OCI-LY3 (cell line): ENCODE data around the gene PRKCE.

Experiments used
- H2AFZ ChIP-seq: fragments of 200-600, 300-600 bp; shearing (Covaris generic); 2 replicates; pipeline ENCODE4 v1.6.0; 2014; ENCODE audit warnings: antibody characterized with exemption, low read depth, low read length
- H3K27ac ChIP-seq: fragments of 200-600, 300-600 bp; sonication (generic); 2 replicates; pipeline ENCODE4 v1.5.1; 2014; ENCODE audit warnings: mild to moderate bottlenecking, low read length, moderate library complexity, mixed read lengths
- H3K27me3 ChIP-seq: fragments of 200-600, 300-600 bp; sonication (generic); 2 replicates; pipeline ENCODE4 v1.6.1; 2014; ENCODE audit warnings: low read depth, low read length, mixed read lengths
- H3K36me3 ChIP-seq: fragments of 200-600, 300-600 bp; sonication (generic); replicated peaks from 2 replicates; pipeline ENCODE3; 2014; ENCODE audit warnings: low read depth, low read length, mixed read lengths
- H3K4me1 ChIP-seq: fragments of 300-600, 200-600 bp; sonication (generic); 2 replicates; pipeline ENCODE4 v1.6.1; 2014; ENCODE audit warnings: low read length, mixed read lengths
- H3K4me2 ChIP-seq: fragments of 200-600, 300-600 bp; sonication (generic); 2 replicates; pipeline ENCODE4 v1.6.1; 2014; ENCODE audit warnings: low read length, mixed read lengths
- H3K4me3 ChIP-seq: fragments of 300-600, 200-600 bp; sonication (generic); 2 replicates; pipeline ENCODE4 v1.5.1; 2014; ENCODE audit warnings: antibody characterized with exemption, mild to moderate bottlenecking, low read length, moderate library complexity
- H3K79me2 ChIP-seq: fragments of 300-600, 200-600 bp; shearing (Covaris generic); 2 replicates; pipeline ENCODE4 v1.6.1; 2014; ENCODE audit warnings: mild to moderate bottlenecking, low read length, mixed read lengths
- H3K9ac ChIP-seq: fragments of 300-600, 200-600 bp; shearing (Covaris generic); 2 replicates; pipeline ENCODE4 v1.6.0; 2014; ENCODE audit warnings: mild to moderate bottlenecking, low read length, moderate library complexity
- H3K9me3 ChIP-seq: fragments of 200-600, 300-600 bp; shearing (Covaris generic); 2 replicates; pipeline ENCODE4 v1.6.1; 2014; ENCODE audit warnings: low read length, mixed read lengths; ENCODE audit not compliant: insufficient read depth
- H4K20me1 ChIP-seq: fragments of 200-600, 300-600 bp; sonication (generic); 2 replicates; pipeline ENCODE4 v1.6.1; 2016; ENCODE audit warnings: low read length, mixed read lengths; ENCODE audit not compliant: insufficient read depth
- EZH2phosphoT487 ChIP-seq: fragments of 200-600 bp; shearing (Covaris generic); IDR thresholded peaks from 2 replicates; pipeline ENCODE4 v1.6.1; 2018; ENCODE audit warnings: antibody characterized with exemption, mixed run types, low read depth
- TF ChIP-seq, protein P1 (sequence below): fragments of 200-600, 300-600 bp; sonication (generic); IDR thresholded peaks from 2 replicates; pipeline ENCODE4 v1.5.1; 2014; ENCODE audit warnings: antibody characterized with exemption, low read length, low read depth

The PRKCE gene

DNA sequence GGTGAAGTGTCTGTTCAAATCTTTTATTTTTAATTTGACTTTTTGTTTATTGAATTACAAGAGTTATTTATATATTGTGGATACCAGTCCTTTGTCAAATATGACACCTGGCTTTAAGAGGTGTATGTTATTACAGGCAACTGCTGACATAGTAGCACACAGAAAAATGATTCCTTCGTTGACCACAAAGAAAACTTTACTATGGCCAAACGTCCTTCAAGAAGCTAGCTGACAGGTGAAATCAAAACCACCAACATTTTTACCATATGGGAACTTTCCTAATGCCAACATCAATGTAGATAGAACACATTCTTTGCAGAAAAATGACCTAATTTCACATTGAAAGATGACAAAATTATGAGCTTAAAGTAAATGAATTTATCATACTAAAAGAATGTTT lies 34.0 kb upstream of the PRKCE start:
- no peak overlapping the region for H2AFZ ChIP-seq
- no peak overlapping the region for H3K9ac ChIP-seq
- H3K36me3 ChIP-seq, result no peaks in the 10 kb centered on the region
- H3K27me3 ChIP-seq, result no peaks in the 10 kb centered on the region
- H3K79me2 ChIP-seq, result no peaks in the 10 kb centered on the region
- no peaks in the 10 kb centered on the region for H3K9me3 ChIP-seq
- H3K27ac ChIP-seq, result no peak overlapping the region
- H3K4me1 ChIP-seq, result no peaks in the 10 kb centered on the region
- H4K20me1 ChIP-seq, result no peaks in the 10 kb centered on the region
- H3K4me3 ChIP-seq, result no peak overlapping the region
- TF ChIP-seq, protein P1, sequence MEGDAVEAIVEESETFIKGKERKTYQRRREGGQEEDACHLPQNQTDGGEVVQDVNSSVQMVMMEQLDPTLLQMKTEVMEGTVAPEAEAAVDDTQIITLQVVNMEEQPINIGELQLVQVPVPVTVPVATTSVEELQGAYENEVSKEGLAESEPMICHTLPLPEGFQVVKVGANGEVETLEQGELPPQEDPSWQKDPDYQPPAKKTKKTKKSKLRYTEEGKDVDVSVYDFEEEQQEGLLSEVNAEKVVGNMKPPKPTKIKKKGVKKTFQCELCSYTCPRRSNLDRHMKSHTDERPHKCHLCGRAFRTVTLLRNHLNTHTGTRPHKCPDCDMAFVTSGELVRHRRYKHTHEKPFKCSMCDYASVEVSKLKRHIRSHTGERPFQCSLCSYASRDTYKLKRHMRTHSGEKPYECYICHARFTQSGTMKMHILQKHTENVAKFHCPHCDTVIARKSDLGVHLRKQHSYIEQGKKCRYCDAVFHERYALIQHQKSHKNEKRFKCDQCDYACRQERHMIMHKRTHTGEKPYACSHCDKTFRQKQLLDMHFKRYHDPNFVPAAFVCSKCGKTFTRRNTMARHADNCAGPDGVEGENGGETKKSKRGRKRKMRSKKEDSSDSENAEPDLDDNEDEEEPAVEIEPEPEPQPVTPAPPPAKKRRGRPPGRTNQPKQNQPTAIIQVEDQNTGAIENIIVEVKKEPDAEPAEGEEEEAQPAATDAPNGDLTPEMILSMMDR, result no peak
- no peak for TF ChIP-seq EZH2phosphoT487
- no peak overlapping the region for H3K4me2 ChIP-seq

DNA sequence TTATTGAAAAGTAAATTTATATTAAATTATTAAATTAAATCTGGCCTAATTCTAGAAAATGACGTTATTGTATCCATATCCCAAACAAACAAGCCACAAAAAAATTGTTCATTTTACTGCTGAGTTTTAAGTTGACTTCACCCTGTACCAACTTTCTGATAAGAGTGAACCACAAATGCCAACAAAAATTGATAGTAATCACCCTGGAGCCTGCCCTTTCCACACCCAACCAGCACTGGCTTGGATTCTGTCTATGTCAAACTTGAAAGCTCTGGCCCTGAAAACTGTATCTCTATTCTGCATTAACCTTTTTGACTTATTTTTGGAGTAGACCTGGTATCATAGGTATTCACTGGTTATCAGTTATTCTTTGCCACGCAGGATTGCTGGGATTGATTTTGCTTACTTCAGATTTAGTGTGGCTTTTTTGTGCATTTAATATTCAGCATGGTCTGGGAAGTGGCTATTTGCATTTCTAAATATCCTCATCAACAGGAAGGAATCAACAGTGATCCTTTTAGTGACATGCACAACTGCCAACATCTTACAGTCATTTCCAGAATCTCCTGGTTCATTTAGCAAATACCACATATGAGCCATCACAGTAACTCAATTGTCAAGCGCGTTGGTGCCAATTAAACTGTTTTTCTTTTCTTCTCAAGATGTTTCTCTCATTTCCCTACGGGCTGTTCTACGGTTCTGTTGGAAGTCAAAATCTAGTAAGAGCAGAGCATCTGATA lies 29.0 kb upstream of the PRKCE start:
- H3K4me1 ChIP-seq, result no peaks in the 10 kb centered on the region
- H3K36me3 ChIP-seq, result no peaks in the 10 kb centered on the region
- no peaks in the 10 kb centered on the region for H3K9me3 ChIP-seq
- no peaks in the 10 kb centered on the region for H3K79me2 ChIP-seq
- no peaks in the 10 kb centered on the region for H3K27me3 ChIP-seq
- no peak overlapping the region for H3K4me3 ChIP-seq
- no peak overlapping the region for H3K4me2 ChIP-seq
- H2AFZ ChIP-seq, result no peak overlapping the region
- TF ChIP-seq, protein P1, result no peak
- TF ChIP-seq EZH2phosphoT487, result no peak
- H4K20me1 ChIP-seq, result no peaks in the 10 kb centered on the region
- H3K27ac ChIP-seq, result no peak overlapping the region
- H3K9ac ChIP-seq, result no peak overlapping the region

GRCh38 chr2:45623098-45623497 lies 28.4 kb upstream of the PRKCE start:
- Histone ChIP-seq H3K27me3 (no peaks in the 10 kb centered on the region), H4K20me1 (no peaks in the 10 kb centered on the region), H3K4me3 (no peak overlapping the region), H3K4me1 (no peaks in the 10 kb centered on the region), H3K79me2 (no peaks in the 10 kb centered on the region), H2AFZ (no peak overlapping the region), H3K36me3 (no peaks in the 10 kb centered on the region), H3K27ac (no peak overlapping the region), H3K9me3 (no peaks in the 10 kb centered on the region), H3K4me2 (no peak overlapping the region), H3K9ac (no peak overlapping the region)
- TF ChIP-seq, protein P1, result no peak
- TF ChIP-seq EZH2phosphoT487, result no peak

DNA sequence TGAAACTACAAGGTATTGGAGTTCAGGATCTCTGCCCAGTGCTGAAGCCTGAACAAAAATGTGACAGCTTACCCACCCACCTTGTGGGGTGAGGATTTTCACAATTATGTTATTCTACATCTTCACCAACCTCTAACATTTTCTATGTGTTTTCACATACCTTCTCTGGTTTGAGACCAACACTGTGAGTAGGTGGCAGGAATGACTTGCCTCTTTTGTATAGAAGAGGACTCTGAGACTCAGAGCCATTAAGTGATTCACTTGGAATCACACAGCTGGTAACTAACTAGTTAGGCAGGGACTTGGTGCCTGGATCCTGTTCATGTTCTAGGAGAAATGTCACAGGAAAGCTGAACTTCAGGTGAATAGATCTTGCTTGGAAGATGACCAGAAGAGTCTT lies 25.7 kb upstream of the PRKCE start:
- H3K9me3 ChIP-seq, result no peaks in the 10 kb centered on the region
- H3K79me2 ChIP-seq, result no peaks in the 10 kb centered on the region
- H3K4me2 ChIP-seq, result no peak overlapping the region
- H3K9ac ChIP-seq, result no peak overlapping the region
- no peaks in the 10 kb centered on the region for H3K36me3 ChIP-seq
- H3K4me3 ChIP-seq, result no peak overlapping the region
- H3K27ac ChIP-seq, result no peak overlapping the region
- no peaks in the 10 kb centered on the region for H4K20me1 ChIP-seq
- 0 out of 2 replicates have a peak, but pooled peaks cover 2% of the 10 kb centered on the region for H3K27me3 ChIP-seq
- H2AFZ ChIP-seq, result no peak overlapping the region
- TF ChIP-seq, protein P1, result no peak
- no peak for TF ChIP-seq EZH2phosphoT487
- H3K4me1 ChIP-seq, result no peaks in the 10 kb centered on the region
